Esophagus squamous epithelium (tissue), 4 donors: ENCODE results near the gene AQP1.

Experiments used
- POLR2A ChIP-seq, 4 donors: fragments of 450-650 bp; IDR thresholded peaks; one replicate each; pipeline ENCODE4 v1.6.1; 2017; ENCODE audit warnings: antibody characterized with exemption in 4 of 4, mild to moderate bottlenecking in 4 of 4, moderate library complexity in 3 of 4
- TF ChIP-seq, protein P1 (sequence below), 6 experiments: fragments of 450-650 bp in 4 of 6; fragments of 200-600 bp in 2 of 6; sonication (generic) in 2 of 6; IDR thresholded peaks; one replicate each; pipeline ENCODE4 v1.5.1; 2016 to 2019; ENCODE audit warnings: antibody characterized with exemption in 6 of 6, mild to moderate bottlenecking in 4 of 6, moderate library complexity in 4 of 6

DNA sequence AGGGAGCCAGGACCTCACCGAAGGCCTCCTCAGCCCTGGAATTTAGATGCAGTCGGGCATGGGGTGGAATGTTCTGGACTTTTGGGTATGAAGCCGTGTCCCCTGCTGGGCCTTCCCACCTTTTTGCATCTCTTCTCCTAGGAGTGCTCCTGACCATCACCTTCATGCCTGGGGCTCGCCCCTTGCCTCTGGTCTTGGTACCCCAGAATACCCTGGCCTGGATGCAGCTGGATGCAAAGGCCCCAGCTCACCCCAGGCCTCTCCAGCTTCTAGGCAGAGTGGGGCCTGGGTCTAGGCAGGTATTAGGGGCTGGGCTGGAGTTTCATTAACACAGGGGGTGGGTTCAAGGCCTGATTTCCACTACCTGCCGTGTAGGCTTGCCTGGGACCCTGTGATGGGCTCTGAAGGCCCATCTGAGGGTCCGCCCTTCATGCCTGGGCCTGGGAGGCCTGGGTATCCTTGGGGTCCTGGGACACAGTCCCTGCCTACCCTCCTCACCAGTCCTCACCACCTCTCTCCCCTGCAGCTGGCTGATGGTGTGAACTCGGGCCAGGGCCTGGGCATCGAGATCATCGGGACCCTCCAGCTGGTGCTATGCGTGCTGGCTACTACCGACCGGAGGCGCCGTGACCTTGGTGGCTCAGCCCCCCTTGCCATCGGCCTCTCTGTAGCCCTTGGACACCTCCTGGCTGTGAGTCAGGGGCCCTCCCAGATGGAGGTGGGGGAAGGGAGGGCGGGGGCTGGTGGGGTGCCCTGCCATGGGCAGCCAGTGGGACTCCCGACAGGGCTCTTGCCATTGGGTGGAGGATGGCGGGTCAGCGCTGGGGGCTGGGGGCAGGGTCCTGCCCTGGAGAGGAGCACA, 10.1 kb downstream of the AQP1 start:
- TF ChIP-seq, protein P1, sequence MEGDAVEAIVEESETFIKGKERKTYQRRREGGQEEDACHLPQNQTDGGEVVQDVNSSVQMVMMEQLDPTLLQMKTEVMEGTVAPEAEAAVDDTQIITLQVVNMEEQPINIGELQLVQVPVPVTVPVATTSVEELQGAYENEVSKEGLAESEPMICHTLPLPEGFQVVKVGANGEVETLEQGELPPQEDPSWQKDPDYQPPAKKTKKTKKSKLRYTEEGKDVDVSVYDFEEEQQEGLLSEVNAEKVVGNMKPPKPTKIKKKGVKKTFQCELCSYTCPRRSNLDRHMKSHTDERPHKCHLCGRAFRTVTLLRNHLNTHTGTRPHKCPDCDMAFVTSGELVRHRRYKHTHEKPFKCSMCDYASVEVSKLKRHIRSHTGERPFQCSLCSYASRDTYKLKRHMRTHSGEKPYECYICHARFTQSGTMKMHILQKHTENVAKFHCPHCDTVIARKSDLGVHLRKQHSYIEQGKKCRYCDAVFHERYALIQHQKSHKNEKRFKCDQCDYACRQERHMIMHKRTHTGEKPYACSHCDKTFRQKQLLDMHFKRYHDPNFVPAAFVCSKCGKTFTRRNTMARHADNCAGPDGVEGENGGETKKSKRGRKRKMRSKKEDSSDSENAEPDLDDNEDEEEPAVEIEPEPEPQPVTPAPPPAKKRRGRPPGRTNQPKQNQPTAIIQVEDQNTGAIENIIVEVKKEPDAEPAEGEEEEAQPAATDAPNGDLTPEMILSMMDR (IDR thresholded peaks at IDR 0.05) = no peak
- TF ChIP-seq POLR2A (IDR thresholded peaks at IDR 0.05) = no peak
